Muscle layer of duodenum (tissue), 2 donors: Measurements from ENCODE around the gene LRP2.

Experiments
- H3K27ac ChIP-seq: one replicate; pipeline ENCODE4 v1.7.0; 2013; ENCODE audit warnings: mild to moderate bottlenecking, low read length
- H3K27me3 ChIP-seq: one replicate; pipeline ENCODE4 v1.7.0; 2013; ENCODE audit warnings: low read depth, mild to moderate bottlenecking, control low read depth, low read length
- H3K36me3 ChIP-seq, 2 donors: one replicate each; pipeline ENCODE4 v1.7.0; 2013; ENCODE audit warnings: low read length in 2 of 2, control low read depth in 1 of 2, mild to moderate bottlenecking in 1 of 2; ENCODE audit not compliant: insufficient read depth in 2 of 2, control insufficient read depth in 1 of 2
- H3K4me1 ChIP-seq, 2 donors: one replicate each; pipeline ENCODE4 v1.7.0; 2013; ENCODE audit warnings: low read length in 2 of 2, mild to moderate bottlenecking in 2 of 2, control low read depth in 1 of 2, moderate library complexity in 1 of 2; ENCODE audit not compliant: insufficient read depth in 2 of 2, control insufficient read depth in 1 of 2
- H3K4me3 ChIP-seq, 2 donors: one replicate each; pipeline ENCODE4 v1.7.0; 2013; ENCODE audit warnings: low read length in 2 of 2, low read depth in 1 of 2, mild to moderate bottlenecking in 1 of 2
- H3K9me3 ChIP-seq, 2 donors: one replicate each; pipeline ENCODE4 v1.7.0; 2013; ENCODE audit warnings: low read length in 2 of 2, control low read depth in 1 of 2, mild to moderate bottlenecking in 1 of 2; ENCODE audit not compliant: control insufficient read depth in 1 of 2
- donor health status: healthy.

LRP2 gene

DNA sequence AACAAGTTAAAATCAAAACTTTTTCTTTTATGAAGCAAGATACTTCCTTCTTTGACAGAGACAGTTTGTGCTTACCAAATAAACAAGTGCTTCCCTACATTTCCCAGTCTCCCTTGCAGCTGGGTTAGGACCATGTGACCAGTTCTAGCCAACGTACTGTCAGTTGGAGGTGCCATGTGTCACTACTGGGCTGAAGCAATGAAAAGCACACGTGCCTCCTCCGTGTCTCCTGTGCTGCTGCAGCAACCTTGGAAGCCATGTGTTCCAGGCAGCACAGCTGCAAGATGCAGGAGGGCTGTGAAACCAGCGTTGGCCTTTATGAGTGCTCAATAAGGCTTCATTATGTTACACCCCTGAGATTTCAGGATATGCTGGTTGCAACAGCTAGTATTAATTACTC is 199.7 kb downstream of the LRP2 start:
- no peak overlapping the region for H3K4me3 ChIP-seq

GRCh38 chr2:169160926-169161481 is 201.3 kb downstream of the LRP2 start:
- Histone ChIP-seq H3K27ac (no peak overlapping the region), H3K4me3 (no peak overlapping the region), H3K9me3 (no peaks in the 10 kb centered on the region), H3K36me3 (no peaks in the 10 kb centered on the region), H3K4me1 (no peaks in the 10 kb centered on the region), H3K27me3 (no peaks in the 10 kb centered on the region)

More for the DNA sequence above, 199.7 kb downstream of the LRP2 start:
- no peaks in the 10 kb centered on the region for H3K36me3 ChIP-seq
- no peaks in the 10 kb centered on the region for H3K27me3 ChIP-seq
- no peaks in the 10 kb centered on the region for H3K9me3 ChIP-seq
- H3K27ac ChIP-seq: no peak overlapping the region
- no peaks in the 10 kb centered on the region for H3K4me1 ChIP-seq

- Histone ChIP-seq H3K36me3 (no peaks in the 10 kb centered on the region), H3K27ac (no peak overlapping the region), H3K9me3 (no peaks in the 10 kb centered on the region), H3K4me3 (no peak overlapping the region), H3K27me3 (no peaks in the 10 kb centered on the region), H3K4me1 (no peaks in the 10 kb centered on the region)
These were observed 202.6 kb downstream of the LRP2 start for GRCh38 chr2:169159686-169160085.

- no peaks in the 10 kb centered on the region for H3K36me3 ChIP-seq
- H3K4me1 ChIP-seq: no peaks in the 10 kb centered on the region
- H3K9me3 ChIP-seq: peaks cover 1 to 4% of the 10 kb centered on the region in 2 donors
- no peak overlapping the region for H3K27ac ChIP-seq
- H3K4me3 ChIP-seq: no peak overlapping the region
- no peaks in the 10 kb centered on the region for H3K27me3 ChIP-seq
These were observed 203.5 kb downstream of the LRP2 start for GRCh38 chr2:169158874-169159273.

DNA sequence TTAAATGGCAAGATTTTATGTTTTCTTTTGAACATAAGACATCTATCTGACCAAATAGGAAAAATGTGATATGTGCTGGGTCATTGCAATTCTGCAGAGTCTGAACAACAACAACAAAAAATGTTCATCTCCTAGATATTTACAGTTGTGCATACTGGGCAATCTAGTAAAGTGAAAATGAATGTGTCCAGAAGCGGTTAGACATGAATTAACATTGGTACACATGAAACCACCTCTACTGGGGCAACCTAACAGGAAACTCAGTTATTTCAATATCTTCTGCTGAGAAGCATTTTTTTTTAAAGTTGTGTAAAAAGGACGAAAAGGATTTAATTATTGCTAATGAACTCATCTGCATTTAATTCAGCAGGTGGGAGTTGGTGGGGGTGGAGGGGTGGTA is 216.1 kb downstream of the LRP2 start:
- Histone ChIP-seq H3K4me1 (no peaks in the 10 kb centered on the region), H3K27me3 (no peaks in the 10 kb centered on the region), H3K9me3 (no peaks in the 10 kb centered on the region), H3K4me3 (no peak overlapping the region), H3K27ac (no peak overlapping the region), H3K36me3 (no peaks in the 10 kb centered on the region)

- Histone ChIP-seq H3K4me1 (no peaks in the 10 kb centered on the region), H3K4me3 (no peak overlapping the region), H3K36me3 (no peaks in the 10 kb centered on the region), H3K27me3 (no peaks in the 10 kb centered on the region), H3K27ac (no peak overlapping the region), H3K9me3 (no peaks in the 10 kb centered on the region)
These were observed 218.3 kb downstream of the LRP2 start for GRCh38 chr2:169143998-169144397.

DNA sequence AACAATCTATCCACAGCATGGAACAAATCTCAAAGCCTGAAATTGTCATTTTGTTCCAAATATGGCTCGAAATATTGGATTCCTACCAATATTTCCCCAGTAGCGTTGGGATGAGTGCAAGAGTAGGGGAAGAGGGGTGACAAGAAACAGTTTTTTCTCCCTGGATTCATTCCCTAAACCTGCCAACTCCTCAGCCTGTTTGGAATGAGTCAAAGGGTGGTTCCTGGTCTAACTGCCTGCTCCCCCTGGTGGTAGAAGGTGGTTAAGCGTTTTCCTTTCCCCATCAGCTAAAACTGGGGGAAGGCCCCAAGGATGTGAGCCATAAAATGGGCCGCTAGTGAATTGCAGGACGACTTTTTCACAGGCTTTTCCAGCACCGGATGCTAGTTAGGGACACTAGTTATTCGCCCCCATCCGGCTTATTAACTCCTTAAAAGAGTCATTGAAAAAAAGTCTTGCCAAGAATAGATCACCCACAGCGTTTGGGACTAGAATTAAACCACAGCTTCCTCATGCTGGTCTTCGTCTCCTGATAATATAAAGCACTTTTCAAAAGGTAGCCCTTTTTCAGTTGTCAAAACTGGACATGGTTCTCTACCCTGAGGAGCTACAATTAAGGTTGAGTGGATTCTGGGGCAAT is 220.5 kb downstream of the LRP2 start:
- H3K27me3 ChIP-seq: no peaks in the 10 kb centered on the region
- no peaks in the 10 kb centered on the region for H3K36me3 ChIP-seq
- no peaks in the 10 kb centered on the region for H3K9me3 ChIP-seq
- H3K4me3 ChIP-seq: no peak overlapping the region
- no peak overlapping the region for H3K27ac ChIP-seq
- no peaks in the 10 kb centered on the region for H3K4me1 ChIP-seq

DNA sequence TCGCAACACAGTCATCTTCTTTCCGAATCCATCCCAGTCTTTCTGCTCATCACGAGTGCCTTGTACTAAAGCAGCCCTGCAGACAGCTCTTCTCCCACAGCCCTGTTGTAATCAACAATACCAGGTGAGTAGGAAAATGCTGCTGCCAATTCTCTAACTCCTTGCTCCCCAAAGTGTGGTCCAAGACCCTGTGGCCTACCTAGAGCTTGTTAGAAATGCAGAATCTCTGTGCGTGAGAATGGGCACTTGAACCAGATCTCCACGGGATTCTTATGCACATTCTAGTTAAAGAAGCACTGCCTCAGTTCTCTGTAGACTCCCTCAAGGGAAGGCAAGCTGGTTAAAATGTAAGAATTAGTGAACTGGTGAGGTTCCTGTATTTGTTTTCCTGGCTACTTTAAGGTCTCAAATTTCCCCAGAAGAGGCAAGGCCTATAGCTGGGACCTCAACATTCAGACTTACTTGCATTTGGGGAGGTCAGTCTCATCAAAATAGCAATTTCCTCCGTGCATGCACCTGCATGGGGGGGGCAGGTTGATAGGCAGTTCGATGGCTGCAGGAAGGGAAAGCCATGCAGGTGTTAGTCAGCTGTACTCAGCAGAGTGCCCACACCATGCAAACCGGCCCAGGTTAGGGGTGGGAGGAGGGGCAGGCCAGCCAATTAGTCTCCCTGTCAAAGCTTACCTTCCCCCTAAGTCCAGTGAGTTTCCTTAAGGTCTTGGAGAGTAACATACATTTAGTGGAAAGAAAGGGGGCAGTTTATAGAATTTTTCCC is 222.2 kb downstream of the LRP2 start:
- no peaks in the 10 kb centered on the region for H3K4me1 ChIP-seq
- H3K9me3 ChIP-seq: no peaks in the 10 kb centered on the region
- H3K27me3 ChIP-seq: no peaks in the 10 kb centered on the region
- no peak overlapping the region for H3K27ac ChIP-seq
- no peak overlapping the region for H3K4me3 ChIP-seq
- H3K36me3 ChIP-seq: no peaks in the 10 kb centered on the region

DNA sequence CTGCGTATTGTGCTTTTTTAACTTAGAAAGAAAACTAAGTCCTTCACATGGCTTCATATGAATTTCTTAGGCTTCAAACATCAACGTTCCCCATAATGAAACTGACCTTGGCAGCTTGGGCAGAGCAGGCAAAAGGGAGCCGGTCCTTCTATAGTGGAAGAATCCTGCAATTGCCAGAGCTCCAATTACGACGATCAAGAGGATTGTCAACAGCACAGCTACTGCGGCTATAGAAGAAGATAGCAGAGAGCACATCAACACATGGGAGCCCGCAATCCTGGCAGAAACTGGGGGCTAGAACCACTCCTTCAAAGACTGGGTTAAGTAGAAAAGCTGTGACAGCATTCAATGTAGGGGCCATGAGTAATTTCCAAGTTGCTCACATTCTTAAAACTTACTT is 223.2 kb downstream of the LRP2 start:
- Histone ChIP-seq H3K4me1 (no peaks in the 10 kb centered on the region), H3K9me3 (no peaks in the 10 kb centered on the region), H3K4me3 (no peak overlapping the region), H3K27me3 (no peaks in the 10 kb centered on the region), H3K36me3 (no peaks in the 10 kb centered on the region), H3K27ac (no peak overlapping the region)

DNA sequence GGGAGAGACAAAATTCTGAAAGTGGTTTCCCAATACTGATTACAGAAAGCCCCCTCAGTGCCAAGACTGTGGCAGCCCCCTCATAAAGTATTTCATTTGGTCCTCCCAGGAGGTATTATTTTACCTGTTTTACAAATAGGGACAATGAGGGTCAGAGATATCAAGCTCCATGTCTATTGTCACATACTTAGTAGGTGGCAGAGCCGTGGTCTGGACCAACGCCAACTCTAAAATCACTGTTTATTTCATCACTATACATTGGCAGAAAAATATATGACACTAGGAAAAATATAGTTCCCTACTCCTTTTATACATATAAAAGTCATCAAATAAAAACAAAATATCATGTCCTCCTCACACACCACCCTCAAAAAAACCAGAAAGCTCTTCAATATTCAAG is 224.4 kb downstream of the LRP2 start:
- no peaks in the 10 kb centered on the region for H3K36me3 ChIP-seq
- no peaks in the 10 kb centered on the region for H3K9me3 ChIP-seq
- H3K27ac ChIP-seq: no peak overlapping the region
- no peak overlapping the region for H3K4me3 ChIP-seq
- H3K27me3 ChIP-seq: no peaks in the 10 kb centered on the region
- H3K4me1 ChIP-seq: no peaks in the 10 kb centered on the region

DNA sequence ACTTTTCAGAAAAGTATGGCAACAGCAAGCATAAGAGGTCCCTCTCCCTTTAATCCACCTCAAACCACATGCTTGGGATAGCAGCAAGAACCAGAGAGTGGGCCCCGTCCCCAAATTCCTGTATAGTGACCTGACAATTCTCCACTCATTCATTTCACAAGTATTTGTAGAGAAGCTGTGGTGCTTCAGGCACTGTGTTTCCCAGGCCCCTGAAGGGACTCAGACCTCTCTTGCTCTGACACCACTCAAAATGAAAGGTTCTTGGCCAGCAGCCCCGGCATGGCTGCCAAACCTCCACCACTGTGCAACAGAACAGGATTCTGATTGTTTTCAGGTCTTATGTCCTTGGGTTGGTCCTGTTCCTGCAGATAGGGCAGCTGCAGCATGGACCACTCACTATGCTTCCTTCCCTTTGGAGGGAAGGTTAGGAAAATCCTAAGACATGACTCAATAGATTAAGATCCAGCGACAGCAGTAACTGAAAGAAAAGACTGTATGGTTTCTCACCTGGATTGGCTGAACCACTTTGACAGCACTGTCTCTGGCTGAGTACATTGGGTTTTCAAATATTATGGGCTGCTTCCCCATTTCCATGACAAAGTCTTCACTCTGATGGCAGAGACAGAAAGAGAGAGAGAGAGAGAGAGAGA is 225.3 kb downstream of the LRP2 start:
- no peaks in the 10 kb centered on the region for H3K4me1 ChIP-seq
- no peak overlapping the region for H3K4me3 ChIP-seq
- no peaks in the 10 kb centered on the region for H3K9me3 ChIP-seq
- H3K27me3 ChIP-seq: no peaks in the 10 kb centered on the region
- H3K36me3 ChIP-seq: no peaks in the 10 kb centered on the region
- H3K27ac ChIP-seq: no peak overlapping the region
